ENCODE data around the gene WDR37. TPM values are rescaled to one million over a fixed set of nuclear protein-coding genes. Genes with fewer than 3 reads are reported as not detected.

The WDR37 gene
- total RNA-seq, 1 donor from 2014 or later = 28.0 TPM

Other genes starting within 250 kb of the WDR37 start
- 59.9 TPM for gene LARP4B, start 124.7 kb upstream of the WDR37 start, total RNA-seq
- gene GTPBP4, start 68.0 kb upstream of the WDR37 start, total RNA-seq = 24.7 TPM
- 0.16 TPM for gene IDI2, start 30.5 kb upstream of the WDR37 start, total RNA-seq
- gene IDI1, start 7.3 kb upstream of the WDR37 start, total RNA-seq = 13.0 TPM